Activated CD8-positive, alpha-beta memory T cell treated with anti-CD3 and anti-CD28 coated beads for 36 hours (primary cell): ENCODE results near the gene EFNA4. TPM values are rescaled to one million over a fixed set of nuclear protein-coding genes. Genes with fewer than 3 reads are reported as not detected.

Experiments
- CTCF ChIA-PET: fragments of 350-600 bp; sonication (Branson Sonifier 250); formaldehyde crosslinking; loops from one replicate; lab custom pipeline; 2021; ENCODE audit warnings: antibody characterized with exemption; lab: Charles Lee
- POLR2A ChIA-PET: fragments of 350-600 bp; sonication (Branson Sonifier 250); formaldehyde crosslinking; loops from one replicate; lab custom pipeline; 2021; ENCODE audit warnings: antibody characterized with exemption; lab: Charles Lee
- total RNA-seq, 2 experiments: library from RNA; stranded (reverse); gene quantifications; one replicate each; pipeline ENCODE4 v1.2.3, GENCODE V29; 2021

EFNA4 gene
- total RNA-seq, 2 experiments from 2014 or later = 3.4 to 4.6 TPM

- POLR2A ChIA-PET = interaction anchor here (0.5 to 1.2 kb wide), 4 partner anchors 76 to 843 kb away, joined by 3 to 12 read pairs (median 4); partner anchors contain the start of genes KRTCAP2 and TRIM46
Observed at GRCh38 chr1:155091071-155092051, 27.8 kb downstream of the EFNA4 start.

DNA sequence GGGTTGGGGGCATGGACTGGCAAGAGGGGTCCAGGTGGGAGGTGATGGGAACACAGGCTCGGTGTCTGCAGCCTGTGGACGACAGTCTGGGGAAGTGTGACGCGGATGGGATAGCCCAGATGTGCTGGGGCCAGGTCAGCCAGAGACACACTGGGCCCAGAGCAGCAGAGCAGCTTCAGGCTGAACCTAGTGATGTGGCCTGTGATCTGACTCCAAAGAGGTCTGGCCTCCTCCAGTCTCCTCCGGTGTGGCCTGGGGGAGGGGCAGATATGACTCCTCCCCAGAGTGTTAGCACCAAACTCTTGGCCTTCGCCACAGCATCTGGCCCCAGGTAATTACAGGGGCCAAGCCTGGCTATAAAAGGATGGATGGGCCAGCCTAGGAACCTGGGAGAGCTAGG lies 28.6 kb downstream of the EFNA4 start:
- CTCF ChIA-PET = interaction anchor here (0.6 to 5.3 kb wide), 28 partner anchors 12 to 368 kb away, joined by 3 to 78 read pairs (median 4); partner anchors contain the start of genes EFNA1, KRTCAP2, SLC50A1 and TRIM46
- POLR2A ChIA-PET = interaction anchor here (1.2 kb wide), 1 partner anchor 81 kb away, joined by 3 read pairs; the partner anchor contains the start of genes KRTCAP2 and TRIM46

More at GRCh38 chr1:155091071-155092051, 27.8 kb downstream of the EFNA4 start:
- CTCF ChIA-PET = interaction anchor here (0.6 to 5.3 kb wide), 33 partner anchors 11 to 941 kb away, joined by 3 to 78 read pairs (median 4); partner anchors contain the start of genes EFNA1, EFNA3, KRTCAP2 and SLC50A1

DNA sequence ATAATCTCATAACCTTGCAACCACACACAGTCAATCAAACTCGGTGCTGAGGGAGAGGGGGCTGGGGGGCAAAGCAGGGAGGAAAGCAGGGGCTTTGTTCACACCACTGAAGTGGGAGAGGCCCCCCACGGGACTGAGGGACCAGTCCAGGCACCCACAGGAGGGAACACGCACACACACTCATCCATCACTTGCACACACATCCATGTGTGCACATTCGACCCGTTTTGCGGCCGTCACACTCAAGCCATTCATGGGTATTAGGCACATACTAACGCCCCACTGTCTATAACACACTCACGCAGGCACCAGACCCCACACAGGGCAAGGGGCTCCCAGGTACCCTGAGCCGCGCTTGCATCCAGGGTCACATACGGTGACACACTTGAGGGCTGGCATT lies 29.1 kb downstream of the EFNA4 start:
- ChIA-PET POLR2A (no interaction called here), CTCF (interaction anchor here (1.1 to 5.3 kb wide), 9 partner anchors 12 to 368 kb away, joined by 3 to 78 read pairs (median 8); partner anchors contain the start of genes EFNA1, KRTCAP2, SLC50A1 and TRIM46)

DNA sequence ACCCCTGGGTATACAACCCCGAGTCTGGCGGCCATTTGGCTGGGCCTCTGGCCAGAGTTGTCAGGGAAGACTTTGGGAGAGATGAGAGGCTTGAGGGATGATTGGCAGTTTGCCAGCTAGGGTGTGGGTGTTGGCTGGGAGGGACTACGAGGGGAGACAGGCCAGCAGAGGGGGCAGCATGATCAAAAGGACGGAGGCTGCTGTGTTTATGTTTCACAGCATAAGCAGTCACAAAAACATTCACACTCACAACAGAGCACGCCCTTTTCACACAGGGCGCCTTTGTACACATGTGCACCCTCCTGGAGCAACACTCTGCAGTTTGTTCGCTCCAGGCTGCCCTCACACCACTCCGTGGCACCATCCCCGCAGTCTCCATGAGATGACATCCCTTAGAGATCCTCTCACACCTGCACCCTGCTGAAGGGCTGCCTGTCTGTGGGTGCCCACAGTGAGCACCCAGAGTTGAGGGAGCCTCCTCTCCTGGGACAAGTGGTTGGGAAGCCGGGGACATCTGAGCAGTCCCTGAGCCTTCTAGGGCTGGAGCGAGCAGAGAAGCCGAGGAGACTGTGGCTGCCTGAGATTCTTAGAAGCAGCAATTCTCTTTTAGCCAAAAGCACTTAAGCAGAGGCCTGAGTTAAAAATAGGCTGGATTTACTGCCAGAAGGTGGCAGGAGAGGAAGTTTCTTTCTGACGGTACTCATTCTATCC lies 30.5 kb downstream of the EFNA4 start:
- POLR2A ChIA-PET = no interaction called here
- CTCF ChIA-PET = interaction anchor here (2.5 kb wide), 1 partner anchor 74 kb away, joined by 16 read pairs; no protein-coding TSS in a partner anchor

DNA sequence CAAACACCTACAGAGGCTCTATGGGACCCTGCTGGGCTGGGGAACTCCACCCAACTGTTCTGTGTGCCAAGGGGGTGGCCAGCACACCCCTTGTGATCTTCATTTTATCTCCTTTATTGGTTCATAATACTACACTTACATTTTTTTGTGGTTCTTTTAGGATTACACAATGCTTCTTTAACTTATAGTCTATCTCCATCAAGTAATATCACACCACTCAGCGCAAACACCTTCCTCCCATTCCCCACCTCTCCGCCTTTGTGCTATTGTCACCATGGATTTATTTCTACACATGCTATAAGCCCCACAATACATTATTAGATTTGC lies 31.0 kb downstream of the EFNA4 start:
- ChIA-PET POLR2A (no interaction called here), CTCF (interaction anchor here (2.5 kb wide), 1 partner anchor 74 kb away, joined by 16 read pairs; no protein-coding TSS in a partner anchor)

GRCh38 chr1:155099331-155099730 lies 35.8 kb downstream of the EFNA4 start:
- CTCF ChIA-PET = interaction anchor here (0.7 kb wide), 1 partner anchor 337 kb away, joined by 3 read pairs; no protein-coding TSS in a partner anchor
- POLR2A ChIA-PET = no interaction called here

DNA sequence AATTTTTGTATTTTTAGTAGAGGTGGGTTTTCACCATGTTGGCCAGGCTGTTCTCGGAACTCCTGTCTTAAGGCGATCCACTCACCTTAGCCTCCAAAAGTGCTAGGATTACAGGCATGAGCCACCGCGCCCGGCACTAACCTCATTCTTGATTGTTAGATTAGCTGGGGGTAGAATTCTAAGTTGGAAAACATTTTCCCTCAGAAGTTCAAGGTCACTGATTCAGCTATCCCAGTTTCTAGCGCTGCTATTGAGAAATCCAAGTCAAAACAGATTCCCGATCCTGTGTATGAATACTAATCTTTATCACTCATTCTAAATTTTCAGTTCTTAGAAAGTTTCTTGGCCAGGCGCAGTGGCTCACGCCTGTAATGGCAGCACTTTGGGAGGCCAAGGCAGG lies 39.8 kb downstream of the EFNA4 start:
- ChIA-PET POLR2A (no interaction called here), CTCF (interaction anchor here (2.1 kb wide), 1 partner anchor 65 kb away, joined by 7 read pairs; no protein-coding TSS in a partner anchor)

DNA sequence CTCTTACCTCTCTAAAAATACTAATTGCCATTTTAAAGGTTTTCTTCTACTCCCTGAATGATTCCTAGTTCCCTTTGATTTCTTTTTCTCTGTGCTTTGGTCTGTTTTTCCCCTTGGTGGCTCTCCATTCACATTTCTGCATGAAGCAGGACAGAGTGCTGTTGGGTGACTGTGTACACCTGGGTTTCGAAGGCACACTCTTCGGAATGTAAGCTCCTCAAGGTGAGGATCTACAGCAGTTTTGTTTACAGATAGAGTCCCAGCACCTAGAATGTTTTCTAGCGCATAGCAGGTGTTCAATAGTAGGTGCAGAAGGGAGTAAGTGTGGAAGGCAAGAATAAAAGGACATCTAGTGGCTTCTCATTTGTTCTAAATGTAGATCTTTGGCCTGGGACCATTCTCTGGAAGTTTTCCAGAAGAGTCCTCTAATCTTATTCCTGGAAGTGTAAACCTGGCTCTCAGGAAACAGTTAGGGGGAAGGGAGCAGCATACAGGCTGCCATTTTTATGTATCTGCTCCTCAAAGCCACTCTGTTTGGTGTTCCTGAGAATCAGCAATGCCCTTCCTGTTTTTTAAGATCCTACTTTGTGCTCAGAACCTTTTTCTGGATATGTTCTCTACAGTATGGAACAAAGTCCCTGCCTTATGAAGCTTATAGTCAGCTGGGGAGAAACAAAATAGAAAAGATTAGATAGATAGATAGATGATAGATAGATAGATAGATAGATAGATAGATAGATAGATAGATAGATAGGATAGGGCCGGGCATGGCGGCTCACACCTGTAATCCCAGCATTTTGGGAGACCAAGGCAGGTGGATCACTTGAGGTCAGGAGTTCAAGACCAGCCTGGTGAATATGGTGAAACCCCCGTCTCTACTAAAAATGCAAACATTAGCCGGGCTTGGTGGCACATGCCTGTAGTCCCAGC lies 41.3 kb downstream of the EFNA4 start:
- ChIA-PET POLR2A (no interaction called here), CTCF (interaction anchor here (1.0 kb wide), 1 partner anchor 13 kb away, joined by 3 read pairs; no protein-coding TSS in a partner anchor)

GRCh38 chr1:155105604-155106011 lies 42.1 kb downstream of the EFNA4 start:
- POLR2A ChIA-PET = no interaction called here
- CTCF ChIA-PET = no interaction called here

DNA sequence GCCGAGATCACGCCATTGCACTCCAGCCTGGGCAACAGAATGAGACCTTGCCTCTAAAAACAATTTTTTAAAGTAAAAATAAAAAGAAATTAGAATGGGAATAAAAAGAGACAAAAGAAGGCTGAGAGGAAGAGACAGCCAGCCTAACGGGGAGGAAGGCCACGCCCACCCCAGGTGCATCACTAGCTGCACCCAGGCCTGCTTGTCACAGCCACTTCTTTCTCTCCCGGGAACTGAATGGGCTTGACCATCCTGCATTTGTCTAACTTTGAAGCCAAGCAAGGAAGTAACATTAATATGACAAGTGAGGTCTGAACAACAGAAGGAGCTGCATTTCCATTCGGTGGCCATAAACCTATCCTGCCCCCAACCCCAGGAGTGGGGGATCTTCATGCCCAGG lies 43.3 kb downstream of the EFNA4 start:
- POLR2A ChIA-PET = interaction anchor here (0.6 kb wide), 1 partner anchor 141 kb away, joined by 3 read pairs; no protein-coding TSS in a partner anchor
- CTCF ChIA-PET = interaction anchor here (0.5 to 1.1 kb wide), 2 partner anchors 22 to 485 kb away, joined by 3 to 4 read pairs; no protein-coding TSS in a partner anchor

DNA sequence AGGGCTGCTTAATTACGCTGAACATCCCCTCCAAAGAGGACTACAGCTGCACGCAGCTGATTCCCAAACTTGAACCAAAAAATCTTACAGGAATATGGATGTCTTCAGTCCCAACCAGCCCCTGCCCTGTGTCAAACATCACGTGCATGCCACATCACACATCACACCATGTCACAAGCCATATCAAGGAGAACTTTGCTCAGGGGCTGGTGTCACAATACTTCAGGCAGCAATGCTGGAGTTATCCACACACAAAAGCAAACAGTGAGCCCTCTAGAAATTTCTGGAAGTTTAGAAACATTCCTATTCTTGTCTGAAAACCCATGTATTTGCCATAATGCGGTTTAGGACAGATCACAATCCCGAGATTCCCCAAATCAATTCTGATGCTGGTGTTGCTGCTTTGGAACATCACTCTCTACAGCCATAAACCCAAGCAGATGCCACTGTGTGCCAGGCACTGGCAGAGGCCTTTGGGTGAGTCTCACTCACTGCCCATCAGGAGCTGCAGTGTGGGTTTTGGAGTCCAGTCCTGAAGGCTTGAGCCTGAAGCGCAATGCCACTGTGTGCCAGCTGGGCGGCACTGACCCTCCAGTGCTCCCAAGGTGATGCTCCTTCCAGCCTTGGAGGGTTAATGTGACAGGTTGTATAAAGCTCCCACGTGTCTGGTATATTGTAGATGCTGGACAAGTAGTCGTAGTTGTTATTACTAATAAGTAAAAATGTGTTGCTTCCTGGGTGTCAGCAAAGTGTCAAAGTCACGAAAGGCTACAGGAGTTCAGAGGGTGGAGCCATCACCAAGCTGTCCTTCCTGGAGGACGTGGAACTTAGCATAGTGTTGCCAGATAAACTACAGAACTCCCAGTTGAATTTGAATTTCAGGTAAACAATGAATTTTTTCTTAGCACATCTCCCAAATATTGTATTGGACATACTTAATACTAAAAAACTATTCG lies 44.0 kb downstream of the EFNA4 start:
- POLR2A ChIA-PET = no interaction called here
- CTCF ChIA-PET = interaction anchor here (0.5 to 1.1 kb wide), 3 partner anchors 16 to 484 kb away, joined by 3 to 4 read pairs (median 3); no protein-coding TSS in a partner anchor

DNA sequence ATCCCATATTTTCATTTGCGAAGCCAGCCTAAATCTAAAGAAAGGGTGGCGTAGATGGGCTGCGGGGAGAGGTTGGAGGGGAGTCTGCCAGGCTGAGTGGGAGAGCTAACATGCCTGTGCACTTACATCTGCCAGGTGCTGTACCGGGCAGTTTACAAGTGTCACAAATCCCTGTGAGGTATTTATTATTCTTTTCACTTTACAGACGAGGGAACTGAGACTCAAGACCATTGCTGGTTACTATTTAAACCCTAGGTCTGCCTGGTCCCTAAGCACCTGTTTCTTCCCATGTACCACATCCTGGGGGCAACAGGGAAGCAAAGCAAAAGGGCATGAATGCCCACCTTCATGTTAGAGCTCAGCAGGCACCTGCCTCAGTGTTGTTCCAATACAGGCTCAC lies 44.8 kb downstream of the EFNA4 start:
- ChIA-PET CTCF (interaction anchor here (0.9 kb wide), 1 partner anchor 17 kb away, joined by 3 read pairs; no protein-coding TSS in a partner anchor), POLR2A (no interaction called here)

DNA sequence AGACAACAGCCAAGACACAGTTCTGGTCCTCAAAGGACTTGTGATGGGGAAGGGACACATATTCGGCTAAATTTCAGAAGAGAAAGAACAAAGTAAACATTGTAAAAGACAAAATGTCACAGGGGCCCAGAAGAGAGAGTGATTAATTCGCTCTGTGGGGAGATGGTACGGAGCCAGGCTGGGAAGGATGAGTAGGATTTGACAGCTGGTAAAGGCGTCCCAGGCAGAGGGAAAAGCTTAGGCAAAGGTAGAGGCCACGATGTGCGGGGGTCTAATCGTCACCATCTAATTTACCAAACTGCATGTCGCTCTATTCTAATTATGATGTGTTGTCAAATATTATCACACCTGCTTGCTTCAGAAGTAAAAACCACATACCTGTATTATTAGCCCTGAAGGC lies 46.8 kb downstream of the EFNA4 start:
- POLR2A ChIA-PET = no interaction called here
- CTCF ChIA-PET = no interaction called here

GRCh38 chr1:155110826-155111225 lies 47.3 kb downstream of the EFNA4 start:
- CTCF ChIA-PET = no interaction called here
- POLR2A ChIA-PET = no interaction called here

GRCh38 chr1:155113450-155113980 lies 50.0 kb downstream of the EFNA4 start:
- ChIA-PET POLR2A (no interaction called here), CTCF (interaction anchor here (0.7 to 2.2 kb wide), 3 partner anchors 22 to 54 kb away, joined by 3 to 6 read pairs (median 3); no protein-coding TSS in a partner anchor)

- POLR2A ChIA-PET = no interaction called here
- CTCF ChIA-PET = interaction anchor here (0.5 to 1.3 kb wide), 3 partner anchors 25 to 226 kb away, joined by 3 to 6 read pairs (median 4); no protein-coding TSS in a partner anchor
Observed at GRCh38 chr1:155116113-155116764, 52.7 kb downstream of the EFNA4 start.
